Cardiac muscle cell (in vitro differentiated cells and primary cell): Measurements from ENCODE around the gene IYD. TPM values are rescaled to one million over a fixed set of nuclear protein-coding genes. Genes with fewer than 3 reads are reported as not detected.

Source experiments
- DNase-seq, 2 donors: peaks; one replicate each; pipeline versions ENCODE4 v3.0.0 to v3.0.0-alpha.2; 2010 to 2017; ENCODE audit warnings: low read depth in 1 of 2, low spot score in 1 of 2
- H3K27ac ChIP-seq: fragments of 200-600 bp; sonication (generic); 2 replicates; pipeline ENCODE4 v1.5.1; 2016
- H3K27me3 ChIP-seq: fragments of 200-600 bp; sonication (generic); 2 replicates; pipeline ENCODE4 v1.6.0; 2016; ENCODE audit warnings: control low read depth
- H3K36me3 ChIP-seq: fragments of 200-600 bp; sonication (generic); 2 replicates; pipeline ENCODE4 v1.5.1; 2016; ENCODE audit warnings: control low read depth
- H3K4me1 ChIP-seq: fragments of 200-600 bp; sonication (generic); 2 replicates; pipeline ENCODE4 v1.8.1; 2017; ENCODE audit warnings: low read depth, mild to moderate bottlenecking, mixed run types
- H3K4me3 ChIP-seq: fragments of 200-600 bp; sonication (generic); 2 replicates; pipeline ENCODE4 v1.5.1; 2016; ENCODE audit warnings: mild to moderate bottlenecking
- H3K9me3 ChIP-seq: fragments of 200-600 bp; sonication (generic); 2 replicates; pipeline ENCODE4 v1.5.1; 2017; ENCODE audit warnings: low read depth, mild to moderate bottlenecking, control low read depth
- polyA plus RNA-seq: library from polyadenylated mRNA; unstranded; fragments of >200 nt; fragmentation: Nextera tagmentation; extraction: Ambion mirVana; gene quantifications from 2 replicates; pipeline ENCODE4 v1.2.1, GENCODE V29; 2016
- total RNA-seq: library from RNA; depleted of rRNA; stranded (reverse); fragments of >200 nt; gene quantifications from 2 replicates; pipeline ENCODE4 v1.2.3, GENCODE V29; 2016
- TF ChIP-seq, protein P1 (sequence below): IDR thresholded peaks from 2 replicates; pipeline ENCODE4 v1.5.1; 2012; ENCODE audit warnings: low read depth, mild to moderate bottlenecking, low read length

The IYD gene
- total and polyA plus RNA-seq, 2 experiments from 2014 or later, result not detected

DNA sequence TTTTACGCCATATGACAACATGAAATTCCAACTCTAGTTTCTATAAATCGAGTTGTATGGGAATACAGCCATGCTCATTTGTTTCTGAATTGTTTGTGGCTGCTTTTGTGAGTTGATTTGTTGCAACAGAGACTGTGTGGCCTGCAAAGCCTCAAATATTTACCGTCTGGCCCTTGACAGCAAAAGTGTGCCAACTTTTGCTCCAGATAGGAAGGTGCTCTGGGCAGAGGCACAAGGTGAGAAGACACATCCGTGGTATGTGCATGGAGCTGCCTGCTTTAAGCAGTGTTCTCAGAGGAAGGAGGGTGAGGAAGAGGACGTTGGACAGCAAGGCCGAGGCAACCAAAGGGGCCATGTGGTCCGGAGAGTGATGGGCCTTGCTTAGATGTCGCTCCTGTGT lies 57.4 kb downstream of the IYD start:
- no peak for DNase-seq
- TF ChIP-seq, protein P1, sequence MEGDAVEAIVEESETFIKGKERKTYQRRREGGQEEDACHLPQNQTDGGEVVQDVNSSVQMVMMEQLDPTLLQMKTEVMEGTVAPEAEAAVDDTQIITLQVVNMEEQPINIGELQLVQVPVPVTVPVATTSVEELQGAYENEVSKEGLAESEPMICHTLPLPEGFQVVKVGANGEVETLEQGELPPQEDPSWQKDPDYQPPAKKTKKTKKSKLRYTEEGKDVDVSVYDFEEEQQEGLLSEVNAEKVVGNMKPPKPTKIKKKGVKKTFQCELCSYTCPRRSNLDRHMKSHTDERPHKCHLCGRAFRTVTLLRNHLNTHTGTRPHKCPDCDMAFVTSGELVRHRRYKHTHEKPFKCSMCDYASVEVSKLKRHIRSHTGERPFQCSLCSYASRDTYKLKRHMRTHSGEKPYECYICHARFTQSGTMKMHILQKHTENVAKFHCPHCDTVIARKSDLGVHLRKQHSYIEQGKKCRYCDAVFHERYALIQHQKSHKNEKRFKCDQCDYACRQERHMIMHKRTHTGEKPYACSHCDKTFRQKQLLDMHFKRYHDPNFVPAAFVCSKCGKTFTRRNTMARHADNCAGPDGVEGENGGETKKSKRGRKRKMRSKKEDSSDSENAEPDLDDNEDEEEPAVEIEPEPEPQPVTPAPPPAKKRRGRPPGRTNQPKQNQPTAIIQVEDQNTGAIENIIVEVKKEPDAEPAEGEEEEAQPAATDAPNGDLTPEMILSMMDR, result no peak
- Histone ChIP-seq H3K9me3 (no peaks in the 10 kb centered on the region), H3K27ac (no peak overlapping the region), H3K4me1 (no peaks in the 10 kb centered on the region), H3K4me3 (no peak overlapping the region), H3K36me3 (no peaks in the 10 kb centered on the region), H3K27me3 (no peaks in the 10 kb centered on the region)

DNA sequence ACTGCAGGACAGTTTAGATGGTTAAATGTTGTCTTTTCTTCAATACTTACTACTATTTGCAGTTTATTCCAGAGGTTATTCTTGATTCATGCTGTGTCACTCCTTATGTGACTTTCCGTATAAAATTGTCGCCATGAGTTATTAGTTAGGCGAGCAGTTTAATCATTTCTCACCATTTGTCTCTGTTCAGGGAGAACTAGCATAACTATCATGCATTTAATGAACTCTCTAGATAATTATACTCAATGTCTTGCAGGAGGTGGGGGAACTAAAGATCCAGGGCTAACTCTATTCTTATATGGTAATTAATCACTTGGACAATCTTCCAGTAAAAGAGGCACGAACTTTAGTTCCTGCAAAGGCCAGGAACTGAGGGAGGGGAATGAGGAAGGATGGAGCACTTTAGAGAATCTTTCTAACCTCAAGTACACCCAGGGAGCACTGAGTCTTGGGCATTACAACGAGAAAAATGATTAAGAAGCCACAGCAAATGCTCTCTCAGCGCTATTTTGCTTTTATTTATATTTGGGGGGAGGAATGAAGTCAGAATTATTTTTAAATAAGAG lies 58.3 kb downstream of the IYD start:
- DNase-seq, result no peak
- Histone ChIP-seq H3K9me3 (no peaks in the 10 kb centered on the region), H3K27me3 (no peaks in the 10 kb centered on the region), H3K36me3 (no peaks in the 10 kb centered on the region), H3K27ac (no peak overlapping the region), H3K4me3 (no peak overlapping the region), H3K4me1 (no peaks in the 10 kb centered on the region)
- TF ChIP-seq, protein P1, result no peak

DNA sequence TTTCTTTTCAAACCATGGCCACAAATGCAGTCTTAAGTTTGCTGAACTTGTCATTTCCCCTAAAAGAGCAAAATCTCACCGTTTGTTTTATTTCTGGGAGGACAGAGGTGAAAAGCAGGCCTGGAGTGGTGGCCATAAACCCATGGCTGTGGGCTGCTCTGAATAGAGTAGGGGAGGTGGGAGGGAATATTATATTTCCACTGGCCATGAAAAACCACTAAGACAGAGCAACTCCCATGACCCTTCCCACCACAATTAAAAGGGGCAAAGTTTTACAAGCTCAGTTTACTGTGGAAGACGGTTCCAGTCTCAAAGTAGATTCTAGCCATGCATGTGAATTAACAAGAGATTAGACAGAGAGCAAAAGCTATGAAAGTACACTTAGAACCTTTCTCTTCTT lies 59.0 kb downstream of the IYD start:
- no peaks in the 10 kb centered on the region for H3K9me3 ChIP-seq
- H3K36me3 ChIP-seq, result no peaks in the 10 kb centered on the region
- H3K27me3 ChIP-seq, result no peaks in the 10 kb centered on the region
- no peak overlapping the region for H3K4me3 ChIP-seq
- TF ChIP-seq, protein P1, result no peak
- no peak for DNase-seq
- no peak overlapping the region for H3K27ac ChIP-seq
- no peaks in the 10 kb centered on the region for H3K4me1 ChIP-seq

DNA sequence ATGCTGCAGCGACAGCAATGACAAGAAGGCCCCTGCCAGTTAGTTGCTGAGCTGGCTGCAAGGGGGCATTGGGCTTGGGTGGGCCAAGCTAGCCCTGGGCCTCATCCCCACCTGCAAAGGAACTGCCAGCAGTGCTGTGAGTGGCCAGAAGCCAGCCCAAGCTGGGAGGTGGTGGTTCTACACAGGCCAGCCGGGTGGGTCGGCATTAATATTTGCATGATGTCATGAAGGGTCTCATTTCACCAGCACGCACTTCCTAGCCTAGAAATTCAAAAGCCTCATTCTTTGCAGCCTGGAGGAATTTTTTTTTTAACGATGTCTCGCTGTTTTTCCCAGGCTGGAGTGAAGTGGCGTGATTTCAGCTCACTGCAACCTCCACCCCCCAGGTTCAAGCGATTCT lies 62.0 kb downstream of the IYD start:
- H3K4me3 ChIP-seq, result no peak overlapping the region
- no peaks in the 10 kb centered on the region for H3K27me3 ChIP-seq
- no peak overlapping the region for H3K27ac ChIP-seq
- TF ChIP-seq, protein P1, result no peak
- H3K36me3 ChIP-seq, result no peaks in the 10 kb centered on the region
- no peak for DNase-seq
- no peaks in the 10 kb centered on the region for H3K4me1 ChIP-seq
- H3K9me3 ChIP-seq, result no peaks in the 10 kb centered on the region

DNA sequence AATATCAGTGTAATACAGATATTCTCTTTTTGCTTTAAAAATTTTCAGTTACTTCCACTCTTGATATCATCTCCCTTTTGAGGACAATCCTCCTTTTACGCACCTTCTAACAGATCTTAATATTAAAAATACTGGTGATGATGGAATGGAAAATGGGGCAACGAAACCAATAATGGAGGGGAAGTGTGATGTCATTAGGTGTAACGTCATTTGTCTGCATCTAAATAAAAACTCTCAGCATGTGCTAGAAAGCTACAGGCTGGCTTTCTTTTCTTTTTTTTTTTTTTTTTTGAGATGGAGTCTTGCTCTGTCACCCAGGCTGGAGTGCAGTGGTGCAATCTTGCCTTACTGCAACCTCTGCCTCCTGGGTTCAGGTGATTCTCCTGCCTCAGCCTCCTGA lies 66.5 kb downstream of the IYD start:
- Histone ChIP-seq H3K4me3 (no peak overlapping the region), H3K27ac (no peak overlapping the region), H3K4me1 (no peaks in the 10 kb centered on the region), H3K27me3 (no peaks in the 10 kb centered on the region), H3K9me3 (no peaks in the 10 kb centered on the region), H3K36me3 (no peaks in the 10 kb centered on the region)
- TF ChIP-seq, protein P1, result no peak
- DNase-seq, result no peak

DNA sequence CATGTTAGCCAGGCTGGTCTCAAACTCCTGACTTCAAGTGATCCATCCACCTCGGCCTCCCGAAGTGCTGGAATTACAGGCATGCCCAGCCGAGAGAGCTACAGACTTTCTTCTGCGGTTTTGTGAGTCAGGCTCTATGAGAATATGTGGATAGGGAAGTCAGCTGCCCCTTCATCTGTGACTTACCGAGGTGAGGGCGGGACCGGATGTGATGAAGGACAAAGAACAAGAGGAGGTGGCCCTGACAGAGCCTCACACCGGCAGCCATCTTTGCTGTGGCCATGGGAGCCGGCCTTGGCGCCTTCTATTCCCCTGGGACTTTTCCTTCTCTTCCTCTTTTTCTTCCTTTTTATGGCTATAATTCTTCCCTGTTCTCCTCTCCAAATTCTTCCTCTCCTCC lies 67.0 kb downstream of the IYD start:
- no peak overlapping the region for H3K27ac ChIP-seq
- no peak for DNase-seq
- H3K9me3 ChIP-seq, result no peaks in the 10 kb centered on the region
- H3K27me3 ChIP-seq, result no peaks in the 10 kb centered on the region
- H3K4me3 ChIP-seq, result no peak overlapping the region
- H3K4me1 ChIP-seq, result no peaks in the 10 kb centered on the region
- H3K36me3 ChIP-seq, result no peaks in the 10 kb centered on the region
- TF ChIP-seq, protein P1, result no peak
